Tibial nerve (tissue), 4 donors: ENCODE data around the gene PRKG2.

Source experiments
- EP300 ChIP-seq, 2 donors: sonication (generic); formaldehyde crosslinking; IDR thresholded peaks; one replicate each; pipeline ENCODE4 v1.6.1; 2017; ENCODE audit warnings: antibody characterized with exemption in 2 of 2, mild to moderate bottlenecking in 1 of 2
- POLR2A ChIP-seq, 2 donors: fragments of 450-650 bp; IDR thresholded peaks; one replicate each; pipeline ENCODE4 v1.6.1; 2017; ENCODE audit warnings: antibody characterized with exemption in 2 of 2, mild to moderate bottlenecking in 2 of 2, moderate library complexity in 2 of 2
- TF ChIP-seq, protein P1 (sequence below), 5 experiments: fragments of 200-600 bp in 3 of 5; fragments of 450-650 bp in 2 of 5; sonication (generic) in 3 of 5; IDR thresholded peaks; one replicate each; pipeline ENCODE4 v1.5.1; 2016 to 2019; ENCODE audit warnings: antibody characterized with exemption in 5 of 5, mild to moderate bottlenecking in 3 of 5, moderate library complexity in 2 of 5

DNA sequence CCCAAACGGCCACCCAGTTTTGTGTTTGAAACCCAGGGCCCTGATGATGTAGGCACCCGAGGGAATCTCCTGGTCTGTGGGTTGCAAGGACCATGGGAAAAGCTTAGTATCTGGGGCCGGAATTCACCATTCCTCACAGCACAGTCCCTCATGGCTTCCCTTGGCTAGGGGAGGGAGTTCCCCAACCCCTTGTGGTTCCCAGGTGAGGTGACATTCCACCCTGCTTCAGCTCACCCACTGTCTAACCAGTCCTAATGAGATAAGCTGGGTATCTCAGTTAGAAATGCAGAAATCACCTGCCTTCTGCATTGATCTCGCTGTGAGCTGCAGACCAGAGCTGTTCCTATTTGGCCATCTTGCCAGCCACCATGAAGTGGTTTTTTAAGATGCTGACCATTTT, 84.0 kb downstream of the PRKG2 start:
- TF ChIP-seq, protein P1, sequence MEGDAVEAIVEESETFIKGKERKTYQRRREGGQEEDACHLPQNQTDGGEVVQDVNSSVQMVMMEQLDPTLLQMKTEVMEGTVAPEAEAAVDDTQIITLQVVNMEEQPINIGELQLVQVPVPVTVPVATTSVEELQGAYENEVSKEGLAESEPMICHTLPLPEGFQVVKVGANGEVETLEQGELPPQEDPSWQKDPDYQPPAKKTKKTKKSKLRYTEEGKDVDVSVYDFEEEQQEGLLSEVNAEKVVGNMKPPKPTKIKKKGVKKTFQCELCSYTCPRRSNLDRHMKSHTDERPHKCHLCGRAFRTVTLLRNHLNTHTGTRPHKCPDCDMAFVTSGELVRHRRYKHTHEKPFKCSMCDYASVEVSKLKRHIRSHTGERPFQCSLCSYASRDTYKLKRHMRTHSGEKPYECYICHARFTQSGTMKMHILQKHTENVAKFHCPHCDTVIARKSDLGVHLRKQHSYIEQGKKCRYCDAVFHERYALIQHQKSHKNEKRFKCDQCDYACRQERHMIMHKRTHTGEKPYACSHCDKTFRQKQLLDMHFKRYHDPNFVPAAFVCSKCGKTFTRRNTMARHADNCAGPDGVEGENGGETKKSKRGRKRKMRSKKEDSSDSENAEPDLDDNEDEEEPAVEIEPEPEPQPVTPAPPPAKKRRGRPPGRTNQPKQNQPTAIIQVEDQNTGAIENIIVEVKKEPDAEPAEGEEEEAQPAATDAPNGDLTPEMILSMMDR (IDR thresholded peaks at IDR 0.05), result no peak
- TF ChIP-seq EP300 (IDR thresholded peaks at IDR 0.05), result no peak
- TF ChIP-seq POLR2A (IDR thresholded peaks at IDR 0.05), result no peak
